WI38 (cell line): Measurements from ENCODE around the gene KCTD6.
"Not testable (repeated sequence)": the region's sequence is repeated elsewhere in the genome, so short reads cannot be mapped to it uniquely, and the experiment has no call there.

Experiments
- H3K4me3 ChIP-seq: 2 replicates; pipeline ENCODE4 v1.5.1; 2011; ENCODE audit warnings: low read depth, mild to moderate bottlenecking, control low read depth, low read length
- CTCF ChIP-seq: IDR thresholded peaks from 2 replicates; pipeline ENCODE4 v1.5.1; 2012; ENCODE audit warnings: low read depth, mild to moderate bottlenecking, control low read depth, low read length

The KCTD6 gene

GRCh38 chr3:58526515-58526957 lies 34.6 kb downstream of the KCTD6 start:
- TF ChIP-seq CTCF, result no peak

GRCh38 chr3:58527440-58527839 lies 35.5 kb downstream of the KCTD6 start:
- not testable (repeated sequence) for H3K4me3 ChIP-seq

More at GRCh38 chr3:58526515-58526957, 34.6 kb downstream of the KCTD6 start:
- H3K4me3 ChIP-seq, result no peak overlapping the region

GRCh38 chr3:58528629-58529028 lies 36.7 kb downstream of the KCTD6 start:
- TF ChIP-seq CTCF, result no peak

GRCh38 chr3:58529516-58530353 lies 37.8 kb downstream of the KCTD6 start:
- peak; percentile 13; the same call in 1 of the 2 replicates for TF ChIP-seq CTCF
- no peak overlapping the region for H3K4me3 ChIP-seq

More at GRCh38 chr3:58528629-58529028, 36.7 kb downstream of the KCTD6 start:
- H3K4me3 ChIP-seq, result no peak overlapping the region

GRCh38 chr3:58530354-58530865 lies 38.5 kb downstream of the KCTD6 start:
- TF ChIP-seq CTCF, result no peak
- H3K4me3 ChIP-seq, result no peak overlapping the region

GRCh38 chr3:58531555-58531954 lies 39.7 kb downstream of the KCTD6 start:
- no peak overlapping the region for H3K4me3 ChIP-seq
- no peak for TF ChIP-seq CTCF

- H3K4me3 ChIP-seq, result no peak overlapping the region
- TF ChIP-seq CTCF, result no peak
Measured at GRCh38 chr3:58531956-58532355, 40.1 kb downstream of the KCTD6 start.

- peak; percentile 93 for TF ChIP-seq CTCF
- H3K4me3 ChIP-seq, result no peak overlapping the region
Measured at GRCh38 chr3:58532794-58533220, 40.9 kb downstream of the KCTD6 start.
